Measurements from ENCODE around the gene LGALS3BP.

- TF ChIP-seq CTCF (IDR thresholded peaks at IDR 0.05): no peak
- no peak for TF ChIP-seq EZH2 (IDR thresholded peaks at IDR 0.05; ENCODE audit: borderline replicate concordance, insufficient read depth, low read depth, low read length, poor library complexity, severe bottlenecking)
Measured at GRCh38 chr17:78952706-78953105, 27.0 kb downstream of the LGALS3BP start.
